Right kidney (tissue), 1 donor: ENCODE results near the gene WWOX.

Source experiments
- DNase-seq: peaks from one replicate; pipeline ENCODE4 v3.0.0-alpha.2; 2016

WWOX gene

DNA sequence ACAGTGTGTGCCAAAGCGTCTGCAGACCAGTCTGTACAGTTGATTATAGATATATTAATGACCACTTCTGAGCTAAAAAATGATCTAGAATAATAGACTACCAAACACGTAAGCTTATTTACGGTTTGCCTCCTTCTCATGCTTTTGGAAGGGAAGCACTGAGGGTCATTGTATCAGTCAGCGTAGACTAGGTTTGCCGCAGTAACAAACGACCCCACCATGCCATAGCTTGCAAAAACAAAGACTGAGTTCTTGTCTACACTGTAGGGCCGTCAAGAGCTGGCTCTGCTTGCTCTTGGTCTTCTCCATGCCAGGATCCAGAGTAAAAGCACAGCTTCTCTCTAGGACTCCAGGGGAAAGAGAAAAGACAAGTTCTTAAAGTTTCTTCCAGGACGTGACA is 820.4 kb downstream of the WWOX start:
- no peak for DNase-seq

DNA sequence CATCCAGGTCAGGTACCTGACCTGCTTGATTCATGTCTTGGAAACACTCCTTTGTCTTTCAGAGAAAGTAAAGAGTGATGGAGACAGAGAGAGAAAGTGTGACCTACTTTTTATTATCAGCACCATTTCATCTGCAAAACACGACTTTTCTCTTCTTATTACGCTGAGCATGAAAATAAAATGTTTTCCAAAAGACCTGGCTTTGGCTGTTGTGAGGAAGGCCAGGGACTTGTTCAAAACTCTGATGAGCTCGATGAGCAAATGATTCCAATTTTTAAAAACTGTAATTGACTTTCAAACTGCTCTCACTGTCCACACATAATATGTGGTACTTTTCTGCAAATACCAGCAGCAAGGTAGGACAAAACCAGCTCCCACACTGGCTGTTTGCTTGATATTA is 821.2 kb downstream of the WWOX start:
- no peak for DNase-seq

GRCh38 chr16:78925083-78925767 is 825.8 kb downstream of the WWOX start:
- no peak for DNase-seq

GRCh38 chr16:78926723-78927210 is 827.3 kb downstream of the WWOX start:
- DNase-seq, result no peak

DNA sequence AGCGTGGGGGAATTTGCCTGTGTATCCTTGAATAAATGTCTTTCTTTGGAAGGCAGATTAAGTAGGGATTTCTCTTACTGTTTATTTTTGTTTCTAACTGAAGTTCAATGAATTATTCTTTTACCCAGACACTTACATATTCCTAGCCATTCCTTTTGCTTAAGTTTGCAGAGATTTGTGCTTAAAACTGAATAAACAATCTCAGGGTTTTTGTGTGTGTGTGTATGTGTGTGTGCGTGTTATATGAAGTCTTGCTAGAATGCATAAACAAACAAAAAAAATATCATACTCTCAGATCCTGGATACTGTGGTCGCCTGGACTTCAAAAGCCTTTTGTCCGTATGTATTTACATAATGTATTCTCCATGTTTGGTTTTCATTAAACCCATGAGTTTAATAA is 828.3 kb downstream of the WWOX start:
- no peak for DNase-seq

DNA sequence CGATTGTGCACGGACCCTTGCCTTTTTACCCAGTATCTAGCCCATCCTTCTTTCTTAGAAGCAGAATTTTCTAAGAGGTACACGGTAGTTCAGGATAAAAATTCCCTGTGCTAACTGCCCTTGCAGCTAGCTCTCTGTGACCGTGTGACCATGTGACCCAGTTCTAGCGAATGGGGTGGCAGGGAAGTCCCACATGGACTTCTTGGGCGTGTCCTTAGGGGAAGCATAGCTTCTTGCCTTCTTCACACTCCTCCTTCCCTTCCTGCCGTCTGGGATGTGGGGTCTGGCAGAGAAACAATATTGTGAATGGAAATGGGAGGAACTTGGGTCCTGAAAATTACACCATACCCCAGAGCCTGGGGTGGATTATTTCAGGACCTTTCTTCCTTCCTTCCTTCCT is 830.4 kb downstream of the WWOX start:
- no peak for DNase-seq

- DNase-seq, result no peak
These were observed 831.1 kb downstream of the WWOX start for GRCh38 chr16:78930561-78930960.

GRCh38 chr16:78931267-78931666 is 831.8 kb downstream of the WWOX start:
- DNase-seq, result no peak

DNA sequence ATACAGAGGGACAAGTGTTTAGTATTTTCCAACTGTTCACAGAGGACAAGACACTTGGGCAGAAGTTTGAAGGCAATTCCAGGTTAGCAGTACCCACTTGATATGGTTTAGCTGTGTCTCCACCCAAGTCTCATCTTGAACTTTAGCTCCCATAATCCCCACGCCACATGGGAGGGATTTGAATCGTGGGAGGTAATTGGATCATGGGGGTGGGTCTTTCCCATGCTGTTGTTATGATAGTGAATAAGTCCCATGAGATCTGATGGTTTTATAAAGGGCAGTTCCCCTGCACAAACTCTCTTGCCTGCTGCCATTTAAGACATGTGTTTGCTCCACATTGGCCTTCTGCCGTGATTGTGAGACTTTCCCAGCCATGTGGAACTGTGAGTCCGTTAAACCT is 832.2 kb downstream of the WWOX start:
- no peak for DNase-seq

GRCh38 chr16:78932355-78932943 is 833.0 kb downstream of the WWOX start:
- no peak for DNase-seq

DNA sequence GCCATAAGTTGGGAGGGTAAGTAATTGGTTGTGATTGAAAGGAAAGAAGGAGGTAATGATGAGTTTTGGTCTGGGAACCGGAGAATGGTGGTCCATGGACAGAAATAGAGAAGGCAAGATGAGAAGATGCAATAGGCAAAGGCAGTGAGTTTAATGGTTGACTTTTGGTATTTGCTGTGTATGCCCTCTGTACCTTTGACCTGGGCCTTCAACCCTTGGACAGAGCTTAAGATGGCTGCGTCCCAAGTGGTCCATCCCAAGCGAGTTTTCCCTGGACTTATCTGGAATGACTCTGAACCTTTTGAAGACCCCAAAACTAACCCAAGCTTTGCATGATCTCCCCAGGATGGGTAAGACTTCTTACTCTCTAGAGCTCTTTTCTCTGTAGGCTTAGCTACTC is 836.6 kb downstream of the WWOX start:
- DNase-seq, result no peak

- DNase-seq, result no peak
These were observed 840.1 kb downstream of the WWOX start for GRCh38 chr16:78939597-78939996.

- no peak for DNase-seq
These were observed 843.3 kb downstream of the WWOX start for GRCh38 chr16:78942625-78943245.

- no peak for DNase-seq
These were observed 845.9 kb downstream of the WWOX start for GRCh38 chr16:78945336-78945735.

- DNase-seq, result no peak
These were observed 847.1 kb downstream of the WWOX start for GRCh38 chr16:78946556-78946955.

DNA sequence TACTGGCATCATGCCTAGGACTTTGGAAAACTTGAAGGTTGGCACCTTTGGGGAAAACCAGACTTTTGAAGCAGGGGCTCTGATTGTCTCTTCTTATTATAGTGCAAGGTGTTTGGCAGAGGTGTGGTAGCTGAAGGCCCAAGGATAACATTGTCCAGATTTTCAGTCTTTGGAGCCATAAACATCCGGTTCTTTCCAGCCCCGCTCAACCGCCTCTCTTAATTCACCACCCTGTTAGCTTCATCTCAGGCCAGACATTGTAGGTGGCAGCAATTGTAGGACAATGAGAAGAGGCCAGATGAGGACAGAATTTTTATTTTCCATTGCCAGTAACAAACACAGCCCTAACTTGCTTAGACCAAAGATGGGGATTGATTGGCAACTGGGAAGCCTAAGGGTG is 851.3 kb downstream of the WWOX start:
- DNase-seq, result no peak

DNA sequence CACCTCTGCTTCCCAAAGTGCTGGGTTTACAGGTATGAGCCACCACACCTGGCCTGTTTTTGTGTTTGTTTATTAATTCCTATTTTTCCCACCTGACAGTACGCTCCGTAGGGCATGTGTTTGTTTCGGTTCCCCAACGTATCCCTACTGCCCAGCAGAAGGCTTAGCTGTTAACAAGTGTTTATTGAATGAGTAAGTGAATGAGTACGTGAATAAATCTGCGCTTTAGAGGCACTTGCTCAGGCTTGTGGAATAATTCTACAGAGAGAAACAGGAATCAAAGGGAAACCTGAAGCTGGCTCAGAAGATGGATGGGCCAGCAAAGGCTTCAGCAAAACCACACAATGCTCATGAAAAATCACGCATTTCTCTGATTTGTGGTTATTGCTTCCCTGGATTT is 853.2 kb downstream of the WWOX start:
- DNase-seq, result no peak

DNA sequence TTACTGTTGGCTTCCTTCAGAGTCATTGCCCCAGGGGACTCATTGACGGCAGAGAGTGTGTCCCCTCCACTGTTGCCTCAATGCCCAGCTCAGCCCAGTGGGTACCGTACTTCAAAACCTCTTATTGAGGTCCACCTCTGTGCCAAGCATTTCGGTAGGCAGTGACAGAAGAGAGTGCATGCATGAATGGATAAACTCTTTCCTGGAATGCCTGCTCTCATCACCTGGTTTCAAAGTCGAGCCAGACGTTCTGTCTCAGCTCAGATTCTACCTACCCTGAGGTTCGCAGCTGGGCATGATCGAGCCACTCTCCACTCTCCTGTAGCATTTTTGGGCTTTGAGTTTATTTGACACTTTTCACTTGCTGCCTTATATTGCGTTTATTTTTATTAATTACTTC is 854.1 kb downstream of the WWOX start:
- DNase-seq, result no peak

DNA sequence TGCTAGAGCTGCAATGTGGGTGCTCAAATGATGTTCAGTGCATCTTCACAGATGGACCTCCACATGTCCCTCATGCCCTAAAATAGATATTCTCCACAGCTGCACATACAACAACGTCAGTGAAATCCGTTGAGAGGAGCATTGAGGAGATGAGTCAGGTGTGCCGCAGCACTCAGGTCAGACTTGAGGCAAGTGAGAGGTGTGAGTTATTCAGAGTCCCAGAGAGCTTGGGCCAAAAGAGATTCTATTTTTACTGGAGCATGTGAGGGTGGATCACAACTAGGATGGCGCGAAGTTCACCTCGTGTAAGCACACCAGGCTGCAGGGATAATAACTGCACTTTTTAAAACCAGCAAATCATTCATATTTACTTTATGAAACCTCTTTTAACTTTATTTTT is 855.8 kb downstream of the WWOX start:
- DNase-seq, result no peak

DNA sequence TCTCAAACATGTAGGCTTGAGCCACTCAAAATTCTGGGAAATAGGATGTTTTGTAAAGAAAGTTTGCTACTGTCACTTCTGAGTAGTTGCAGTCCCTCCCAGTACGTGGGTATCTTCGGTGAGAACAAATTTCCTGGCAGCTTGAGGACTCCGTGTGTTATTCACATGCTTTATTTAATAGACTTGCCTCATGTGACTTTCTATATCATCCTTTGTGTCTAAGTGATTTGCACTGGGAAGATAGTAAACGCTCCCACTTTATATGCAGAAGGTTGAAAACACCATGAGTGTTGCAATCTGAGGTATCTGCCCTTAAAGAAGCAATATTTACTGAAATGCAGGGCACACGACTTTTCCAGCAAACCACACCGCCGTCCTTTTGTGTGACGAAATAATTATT is 857.4 kb downstream of the WWOX start:
- DNase-seq, result no peak

GRCh38 chr16:78957317-78958100 is 858.1 kb downstream of the WWOX start:
- DNase-seq, result no peak

DNA sequence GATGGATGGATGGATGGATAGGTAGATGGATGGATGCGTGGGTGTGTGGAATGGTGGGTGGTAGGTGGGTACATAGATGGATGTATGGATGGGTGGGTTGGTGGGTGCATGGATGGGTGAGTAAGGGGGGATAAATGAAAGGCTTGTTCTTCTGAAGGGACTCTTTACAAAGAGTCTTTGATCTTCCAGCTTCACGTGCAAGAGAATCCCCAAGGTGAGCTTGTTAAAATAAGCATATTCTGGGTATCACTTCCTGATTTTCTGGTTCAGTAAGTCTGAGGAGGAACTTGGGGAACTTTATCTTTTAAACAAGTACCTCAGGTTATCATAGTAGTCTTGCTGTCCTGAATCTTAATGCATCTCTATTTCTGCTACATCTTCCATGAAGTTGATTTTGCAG is 862.0 kb downstream of the WWOX start:
- no peak for DNase-seq

DNA sequence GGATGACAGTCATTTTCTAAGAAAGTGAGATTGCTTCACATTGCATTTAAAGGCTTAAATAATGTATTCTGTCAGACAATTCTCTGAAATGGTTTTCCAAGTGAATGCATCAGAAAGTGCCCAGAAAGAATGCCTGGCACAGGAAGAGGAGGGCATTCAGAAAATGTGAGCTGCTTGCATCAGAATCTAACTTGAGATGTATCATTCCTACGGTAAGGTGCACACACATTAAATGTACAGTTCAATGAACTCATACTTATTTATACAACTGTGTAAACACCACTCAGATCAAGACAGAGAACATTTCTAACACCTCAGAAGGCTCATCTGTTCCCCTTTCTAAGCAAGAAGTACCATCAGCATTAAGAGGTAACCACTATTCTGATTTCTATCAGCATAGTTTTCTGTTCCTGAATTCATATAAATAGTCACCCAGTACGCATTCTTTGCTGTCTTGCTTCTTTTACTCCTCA is 863.0 kb downstream of the WWOX start:
- DNase-seq, result no peak
